Adipocyte (in vitro differentiated cells): Measurements from ENCODE around the gene TAGLN.

ENCODE experiments used
- DNase-seq: peaks from one replicate; pipeline ENCODE4 v3.0.0-alpha.2; 2015; ENCODE audit warnings: low read depth
- H3K27me3 ChIP-seq: replicated peaks from 2 replicates; pipeline ENCODE4 v1.7.0; 2013; ENCODE audit warnings: mild to moderate bottlenecking, low read length, moderate library complexity; ENCODE audit not compliant: control insufficient read depth, insufficient read depth
- H3K36me3 ChIP-seq: 2 replicates; pipeline ENCODE4 v1.7.0; 2013; ENCODE audit warnings: low read length, mild to moderate bottlenecking, moderate library complexity; ENCODE audit not compliant: control insufficient read depth, insufficient read depth, severe bottlenecking
- H3K4me1 ChIP-seq: 2 replicates; pipeline ENCODE4 v1.7.0; 2013; ENCODE audit warnings: mild to moderate bottlenecking, low read length, moderate library complexity; ENCODE audit not compliant: control insufficient read depth, insufficient read depth
- H3K4me3 ChIP-seq: 2 replicates; pipeline ENCODE4 v1.7.0; 2013; ENCODE audit warnings: mild to moderate bottlenecking, low read length, moderate library complexity
- H3K9ac ChIP-seq: 2 replicates; pipeline ENCODE4 v1.7.0; 2013; ENCODE audit warnings: mild to moderate bottlenecking, low read length, moderate library complexity
- H3K9me3 ChIP-seq: 2 replicates; pipeline ENCODE4 v1.7.0; 2013; ENCODE audit warnings: mild to moderate bottlenecking, low read length, moderate library complexity; ENCODE audit not compliant: control insufficient read depth

Gene TAGLN

GRCh38 chr11:117199053-117199915 lies at the start of gene TAGLN:
TSS of gene TAGLN (plus strand) at chr11:117199370. CDS start at chr11:117203014, 3,644 bp downstream.
- H3K4me3 ChIP-seq = peak within 1 kb of the TSS; percentile 79
- peak; percentile 92 for DNase-seq
- no peaks in the 10 kb centered on the region for H3K9me3 ChIP-seq
- H3K36me3 ChIP-seq = peaks cover 25% of the 10 kb centered on the region
- H3K9ac ChIP-seq = peak within 1 kb of the TSS; percentile 89
- peaks cover 62% of the 10 kb centered on the region for H3K4me1 ChIP-seq
- no peaks in the 10 kb centered on the region for H3K27me3 ChIP-seq

- no peak for DNase-seq
- Histone ChIP-seq H3K4me1 (peaks cover 14% of the 10 kb centered on the region), H3K9ac (no peak overlapping the region), H3K4me3 (no peak overlapping the region), H3K36me3 (peaks cover 59% of the 10 kb centered on the region), H3K9me3 (no peaks in the 10 kb centered on the region), H3K27me3 (no peaks in the 10 kb centered on the region)
Measured at GRCh38 chr11:117152066-117152465, 47.1 kb upstream of the TAGLN start.

GRCh38 chr11:117154468-117154867 lies 44.7 kb upstream of the TAGLN start:
- no peaks in the 10 kb centered on the region for H3K27me3 ChIP-seq
- peaks cover 6% of the 10 kb centered on the region for H3K4me1 ChIP-seq
- no peak for DNase-seq
- no peak overlapping the region for H3K4me3 ChIP-seq
- no peak overlapping the region for H3K9ac ChIP-seq
- peaks cover 59% of the 10 kb centered on the region for H3K36me3 ChIP-seq
- no peaks in the 10 kb centered on the region for H3K9me3 ChIP-seq

GRCh38 chr11:117157507-117157906 lies 41.7 kb upstream of the TAGLN start:
- Histone ChIP-seq H3K4me3 (no peak overlapping the region), H3K27me3 (no peaks in the 10 kb centered on the region), H3K9ac (no peak overlapping the region), H3K4me1 (peaks cover 7% of the 10 kb centered on the region), H3K9me3 (no peaks in the 10 kb centered on the region), H3K36me3 (peaks cover 81% of the 10 kb centered on the region)
- DNase-seq = no peak

GRCh38 chr11:117159892-117160291 lies 39.3 kb upstream of the TAGLN start:
- peaks cover 83% of the 10 kb centered on the region for H3K36me3 ChIP-seq
- H3K4me1 ChIP-seq = peaks cover 6% of the 10 kb centered on the region
- no peaks in the 10 kb centered on the region for H3K27me3 ChIP-seq
- H3K9me3 ChIP-seq = no peaks in the 10 kb centered on the region
- no peak for DNase-seq
- no peak overlapping the region for H3K9ac ChIP-seq
- no peak overlapping the region for H3K4me3 ChIP-seq

GRCh38 chr11:117160826-117161225 lies 38.3 kb upstream of the TAGLN start:
- Histone ChIP-seq H3K4me3 (no peak overlapping the region), H3K27me3 (no peaks in the 10 kb centered on the region), H3K36me3 (peaks cover 82% of the 10 kb centered on the region), H3K4me1 (peaks cover 7% of the 10 kb centered on the region), H3K9ac (no peak overlapping the region), H3K9me3 (no peaks in the 10 kb centered on the region)
- no peak for DNase-seq

- Histone ChIP-seq H3K4me3 (no peak overlapping the region), H3K27me3 (no peaks in the 10 kb centered on the region), H3K4me1 (peaks cover 32% of the 10 kb centered on the region), H3K9me3 (no peaks in the 10 kb centered on the region), H3K36me3 (peaks cover 90% of the 10 kb centered on the region), H3K9ac (no peak overlapping the region)
- DNase-seq = no peak
Measured at GRCh38 chr11:117166491-117166890, 32.7 kb upstream of the TAGLN start.

- H3K27me3 ChIP-seq = no peaks in the 10 kb centered on the region
- H3K36me3 ChIP-seq = peaks cover 59% of the 10 kb centered on the region
- H3K4me3 ChIP-seq = no peak overlapping the region
- DNase-seq = no peak
- peaks cover 55% of the 10 kb centered on the region for H3K4me1 ChIP-seq
- H3K9ac ChIP-seq = no peak overlapping the region
- no peaks in the 10 kb centered on the region for H3K9me3 ChIP-seq
Measured at GRCh38 chr11:117169736-117170135, 29.4 kb upstream of the TAGLN start.

GRCh38 chr11:117170210-117170609 lies 29.0 kb upstream of the TAGLN start:
- no peak overlapping the region for H3K9ac ChIP-seq
- no peak overlapping the region for H3K4me3 ChIP-seq
- no peaks in the 10 kb centered on the region for H3K9me3 ChIP-seq
- no peaks in the 10 kb centered on the region for H3K27me3 ChIP-seq
- H3K36me3 ChIP-seq = peaks cover 57% of the 10 kb centered on the region
- H3K4me1 ChIP-seq = peaks cover 58% of the 10 kb centered on the region
- no peak for DNase-seq

- no peak for DNase-seq
- Histone ChIP-seq H3K36me3 (peaks cover 49% of the 10 kb centered on the region), H3K9me3 (no peaks in the 10 kb centered on the region), H3K9ac (no peak overlapping the region), H3K4me3 (no peak overlapping the region), H3K27me3 (no peaks in the 10 kb centered on the region), H3K4me1 (peaks cover 63% of the 10 kb centered on the region)
Measured at GRCh38 chr11:117171007-117171403, 28.2 kb upstream of the TAGLN start.

GRCh38 chr11:117171404-117172061 lies 27.6 kb upstream of the TAGLN start:
- peak; percentile 34 for DNase-seq
- no peak overlapping the region for H3K4me3 ChIP-seq
- peaks cover 44% of the 10 kb centered on the region for H3K36me3 ChIP-seq
- peak overlapping the region; percentile 62 for H3K9ac ChIP-seq
- no peaks in the 10 kb centered on the region for H3K9me3 ChIP-seq
- H3K4me1 ChIP-seq = peaks cover 62% of the 10 kb centered on the region
- H3K27me3 ChIP-seq = no peaks in the 10 kb centered on the region
